B cell (primary cell): Measurements from ENCODE around the gene CTNNA3. TPM values are rescaled to one million over a fixed set of nuclear protein-coding genes. Genes with fewer than 3 reads are reported as not detected.

Experiments
- ATAC-seq: fragments of 200-7000 bp; cut with Tn5 transposase; one replicate; pipeline ENCODE4 v1.10.0; 2021; ENCODE audit warnings: low read depth, mild to moderate bottlenecking, moderate number of reproducible peaks, moderate library complexity
- CTCF ChIA-PET: fragments of 350-600 bp; sonication (Branson Sonifier 250); formaldehyde crosslinking; loops from one replicate; lab custom pipeline; 2021; ENCODE audit warnings: antibody characterized with exemption, inconsistent platforms; lab: Charles Lee
- POLR2A ChIA-PET: fragments of 350-600 bp; sonication (Branson Sonifier 250); formaldehyde crosslinking; loops from one replicate; lab custom pipeline; 2021; ENCODE audit warnings: antibody characterized with exemption; lab: Charles Lee
- DNase-seq: peaks from one replicate; pipeline ENCODE4 v3.0.0; 2013
- H2AFZ ChIP-seq: 2 replicates; pipeline ENCODE4 v1.6.1; 2012; ENCODE audit warnings: mild to moderate bottlenecking, low read depth, low read length; ENCODE audit not compliant: insufficient read depth, poor library complexity, severe bottlenecking
- H3K27ac ChIP-seq, 2 donors: 1 replicate in 1 of 2; 2 replicates in 1 of 2; pipeline ENCODE4 v1.5.1; 2012 to 2013; ENCODE audit warnings: low read length in 2 of 2, mild to moderate bottlenecking in 2 of 2, moderate library complexity in 1 of 2
- H3K27me3 ChIP-seq, 4 experiments: fragments of 200-600 bp in 1 of 4; sonication (generic) in 1 of 4; replicated peaks in 1 of 4; 1 replicate in 2 of 4; 2 replicates in 2 of 4; pipeline versions ENCODE4 v1.6.1 to v1.7.0; 2013 to 2016; ENCODE audit warnings: low read length in 3 of 4, mild to moderate bottlenecking in 2 of 4, mixed read lengths in 1 of 4, moderate library complexity in 1 of 4; ENCODE audit not compliant: insufficient read depth in 4 of 4, control insufficient read depth in 3 of 4; ENCODE audit errors: control extremely low read depth in 1 of 4
- H3K36me3 ChIP-seq, 2 experiments: replicated peaks in 1 of 2; 1 replicate in 1 of 2; 2 replicates in 1 of 2; pipeline versions ENCODE4 v1.6.1 to v1.7.1; 2013; ENCODE audit warnings: low read length in 1 of 2; ENCODE audit not compliant: insufficient read depth in 2 of 2, control insufficient read depth in 1 of 2; ENCODE audit errors: control extremely low read depth in 1 of 2, extremely low read depth in 1 of 2
- H3K4me1 ChIP-seq, 2 donors: fragments of 200-600 bp in 1 of 2; sonication (generic) in 1 of 2; 1 replicate in 1 of 2; 2 replicates in 1 of 2; pipeline versions ENCODE4 v1.5.1 to v1.6.1; 2013 to 2017; ENCODE audit warnings: low read length in 2 of 2; ENCODE audit not compliant: control insufficient read depth in 2 of 2, insufficient read depth in 2 of 2
- H3K4me2 ChIP-seq: replicated peaks from 2 replicates; pipeline ENCODE3; 2012; ENCODE audit warnings: mild to moderate bottlenecking, low read depth, low read length; ENCODE audit not compliant: poor library complexity, severe bottlenecking
- H3K4me3 ChIP-seq, 5 experiments: fragments of 200-600 bp in 1 of 5; sonication (generic) in 1 of 5; 1 replicate in 3 of 5; 2 replicates in 2 of 5; pipeline versions ENCODE4 v1.5.1 to v1.7.0; 2011 to 2016; ENCODE audit warnings: low read length in 4 of 5, mild to moderate bottlenecking in 4 of 5, low read depth in 2 of 5, control low read depth in 1 of 5, moderate library complexity in 1 of 5; ENCODE audit not compliant: insufficient read depth in 1 of 5; ENCODE audit errors: control extremely low read depth in 1 of 5, extremely low read depth in 1 of 5
- H3K79me2 ChIP-seq: fragments of 200-600 bp; sonication (generic); one replicate; pipeline ENCODE4 v1.6.0; 2016; ENCODE audit warnings: low read length; ENCODE audit not compliant: control insufficient read depth, insufficient read depth
- H3K9ac ChIP-seq: fragments of 200-600 bp; sonication (generic); 2 replicates; pipeline ENCODE4 v1.6.1; 2017; ENCODE audit warnings: mild to moderate bottlenecking, low read length, moderate library complexity
- H3K9me3 ChIP-seq, 3 donors: one replicate each; pipeline versions ENCODE4 v1.6.1 to v1.7.1; 2013; ENCODE audit warnings: low read length in 2 of 3; ENCODE audit not compliant: control insufficient read depth in 2 of 3, insufficient read depth in 1 of 3; ENCODE audit errors: control extremely low read depth in 1 of 3
- H4K20me1 ChIP-seq: 2 replicates; pipeline ENCODE4 v1.6.0; 2012; ENCODE audit warnings: mild to moderate bottlenecking, low read length; ENCODE audit not compliant: insufficient read depth, control insufficient read depth, poor library complexity, severe bottlenecking
- H3K27ac Mint-ChIP-seq: one replicate; pipeline ENCODE4 v1.8.0; 2021; ENCODE audit warnings: mixed read lengths
- H3K27me3 Mint-ChIP-seq: one replicate; pipeline ENCODE4 v1.8.0; 2021; ENCODE audit warnings: mixed read lengths
- H3K4me1 Mint-ChIP-seq: one replicate; pipeline ENCODE4 v1.8.0; 2021; ENCODE audit warnings: mixed read lengths
- H3K4me3 Mint-ChIP-seq: one replicate; pipeline ENCODE4 v1.8.0; 2021; ENCODE audit warnings: mixed read lengths
- H3K9me3 Mint-ChIP-seq: one replicate; pipeline ENCODE4 v1.8.0; 2022; ENCODE audit warnings: mixed read lengths; ENCODE audit not compliant: insufficient read depth
- EZH2 ChIP-seq: IDR thresholded peaks from 2 replicates; pipeline ENCODE4 v1.6.1; 2012; ENCODE audit warnings: borderline replicate concordance, low read depth, mild to moderate bottlenecking, moderate library complexity, low read length; ENCODE audit not compliant: insufficient read depth, poor library complexity, severe bottlenecking
- WGBS: methylation state at CpG from one replicate; pipeline ENCODE4 v1.1.5; 2013; ENCODE audit warnings: missing lambda C conversion rate; ENCODE audit not compliant: insufficient coverage; 5-methylcytosine and 5-hydroxymethylcytosine counted together
- intact Hi-C: fragments of 100-400 bp; cut with micrococcal nuclease; formaldehyde crosslinking; loops from one replicate; pipeline ENCODE4 v1.10.0; 2022
- polyA plus RNA-seq: library from polyadenylated mRNA; depleted of rRNA; stranded (reverse); fragments of >200 nt; gene quantifications from 2 replicates; pipeline ENCODE4 v1.2.3, GENCODE V29; 2012
- total RNA-seq, 2 donors: library from RNA; stranded (reverse); fragments of 120-200 nt in 1 of 2; gene quantifications; 1 replicate in 1 of 2; 2 replicates in 1 of 2; pipeline versions ENCODE4 v1.2.3 to v1.2.4, GENCODE V29; 2013 to 2022
- TF ChIP-seq, protein P1 (sequence below): fragments of 200-600 bp; IDR thresholded peaks from one replicate; pipeline ENCODE4 v1.8.0; 2022; ENCODE audit warnings: antibody characterized with exemption, mild to moderate bottlenecking

The CTNNA3 gene
- total and polyA plus RNA-seq, 2 donors (not counting 1 experiment from before 2014, with no cell fraction given) = 0.01 TPM; not detected in 1

DNA sequence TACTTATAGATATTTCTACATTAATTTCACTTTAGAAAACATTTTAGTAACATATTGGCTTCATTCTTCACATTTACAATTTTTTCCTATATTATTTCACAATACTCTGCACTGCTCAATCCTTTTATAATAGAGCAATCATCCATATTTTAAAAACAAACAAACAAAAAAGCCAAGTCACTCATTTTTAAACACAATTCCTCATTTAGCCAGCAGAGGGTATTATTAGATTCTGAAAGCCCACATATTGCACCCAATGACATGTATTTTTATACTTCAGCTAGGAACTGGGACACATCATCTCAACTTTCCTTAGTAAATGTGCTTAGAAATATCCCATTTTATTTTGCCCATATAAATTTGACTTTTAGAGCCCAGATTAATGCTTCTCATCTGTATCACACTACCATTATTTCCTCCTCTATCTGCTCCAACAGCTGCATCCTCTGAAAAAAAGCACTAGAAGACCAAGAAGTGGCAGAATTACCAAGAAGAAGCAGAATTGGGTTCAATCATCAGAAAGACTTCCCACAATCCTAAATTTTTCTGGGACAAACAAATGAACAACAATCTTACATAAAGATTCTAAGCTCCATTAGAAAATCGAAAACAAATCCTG, 29.5 kb downstream of the CTNNA3 start:
- H3K4me3 Mint-ChIP-seq = no peak overlapping the region
- ATAC-seq (no peak), DNase-seq (peak; percentile 41)
- Histone ChIP-seq H3K27ac (no peak overlapping the region), H3K36me3 (no peaks in the 10 kb centered on the region), H3K4me3 (no peak overlapping the region), H3K9me3 (no peaks in the 10 kb centered on the region), H4K20me1 (no peaks in the 10 kb centered on the region), H3K4me1 (no peaks in the 10 kb centered on the region), H2AFZ (no peak overlapping the region), H3K4me2 (no peak overlapping the region), H3K27me3 (peaks cover 0 to 3% (median 1%) of the 10 kb centered on the region in 4 experiments), H3K79me2 (no peaks in the 10 kb centered on the region), H3K9ac (no peak overlapping the region)
- intact Hi-C loops = loop anchor here (2.0 kb wide), 1 partner anchor 30 kb away; the partner anchor contains the start of gene CTNNA3
- no peaks in the 10 kb centered on the region for H3K4me1 Mint-ChIP-seq
- POLR2A ChIA-PET = interaction anchor here (0.7 kb wide), 1 partner anchor 98 kb away, joined by 3 read pairs; no protein-coding TSS in a partner anchor
- CTCF ChIA-PET = interaction anchor here (0.6 to 6.7 kb wide), 13 partner anchors 10 to 636 kb away, joined by 3 to 141 read pairs (median 5); partner anchors contain the start of gene CTNNA3
- no peak for TF ChIP-seq EZH2
- TF ChIP-seq, protein P1, sequence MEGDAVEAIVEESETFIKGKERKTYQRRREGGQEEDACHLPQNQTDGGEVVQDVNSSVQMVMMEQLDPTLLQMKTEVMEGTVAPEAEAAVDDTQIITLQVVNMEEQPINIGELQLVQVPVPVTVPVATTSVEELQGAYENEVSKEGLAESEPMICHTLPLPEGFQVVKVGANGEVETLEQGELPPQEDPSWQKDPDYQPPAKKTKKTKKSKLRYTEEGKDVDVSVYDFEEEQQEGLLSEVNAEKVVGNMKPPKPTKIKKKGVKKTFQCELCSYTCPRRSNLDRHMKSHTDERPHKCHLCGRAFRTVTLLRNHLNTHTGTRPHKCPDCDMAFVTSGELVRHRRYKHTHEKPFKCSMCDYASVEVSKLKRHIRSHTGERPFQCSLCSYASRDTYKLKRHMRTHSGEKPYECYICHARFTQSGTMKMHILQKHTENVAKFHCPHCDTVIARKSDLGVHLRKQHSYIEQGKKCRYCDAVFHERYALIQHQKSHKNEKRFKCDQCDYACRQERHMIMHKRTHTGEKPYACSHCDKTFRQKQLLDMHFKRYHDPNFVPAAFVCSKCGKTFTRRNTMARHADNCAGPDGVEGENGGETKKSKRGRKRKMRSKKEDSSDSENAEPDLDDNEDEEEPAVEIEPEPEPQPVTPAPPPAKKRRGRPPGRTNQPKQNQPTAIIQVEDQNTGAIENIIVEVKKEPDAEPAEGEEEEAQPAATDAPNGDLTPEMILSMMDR = peak; percentile 72
- H3K9me3 Mint-ChIP-seq = peaks cover 2% of the 10 kb centered on the region
- peaks cover 8% of the 10 kb centered on the region for H3K27me3 Mint-ChIP-seq
- WGBS = no CpG with 5 or more reads among the region's 1 CpG
- H3K27ac Mint-ChIP-seq = no peak overlapping the region

DNA sequence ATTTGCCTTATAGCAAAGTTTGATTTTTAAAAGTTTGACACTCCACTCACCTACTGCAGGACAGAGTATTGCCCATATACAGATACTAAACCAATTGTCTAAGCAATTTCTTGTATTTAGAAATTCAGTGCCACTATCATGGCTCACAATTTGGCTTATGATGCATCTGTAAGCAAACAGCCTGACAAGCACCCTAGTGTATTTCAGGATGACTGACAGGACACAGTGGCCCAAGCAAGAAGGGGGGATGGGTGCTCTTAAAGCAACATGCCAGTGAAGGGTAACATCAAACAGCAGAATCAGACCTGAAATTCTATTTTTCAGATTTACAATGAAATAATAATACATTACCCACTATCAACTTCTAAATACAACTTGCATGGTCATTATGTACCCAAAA, 30.5 kb downstream of the CTNNA3 start:
- H3K36me3 ChIP-seq = no peaks in the 10 kb centered on the region
- ATAC-seq (no peak), DNase-seq (no peak)
- no peaks in the 10 kb centered on the region for H3K9me3 Mint-ChIP-seq
- H3K4me1 Mint-ChIP-seq = no peaks in the 10 kb centered on the region
- no peak overlapping the region for H2AFZ ChIP-seq
- TF ChIP-seq, protein P1 = no peak
- H3K4me2 ChIP-seq = no peak overlapping the region
- peaks cover 0 to 3% (median 0%) of the 10 kb centered on the region in 4 experiments for H3K27me3 ChIP-seq
- H3K4me3 ChIP-seq = no peak overlapping the region
- no peak overlapping the region for H3K9ac ChIP-seq
- no peaks in the 10 kb centered on the region for H3K9me3 ChIP-seq
- H3K79me2 ChIP-seq = no peaks in the 10 kb centered on the region
- H3K27me3 Mint-ChIP-seq = peaks cover 4% of the 10 kb centered on the region
- ChIA-PET CTCF (interaction anchor here (0.9 to 6.7 kb wide), 4 partner anchors 31 to 491 kb away, joined by 3 to 141 read pairs (median 24); partner anchors contain the start of gene CTNNA3), POLR2A (no interaction called here)
- no peaks in the 10 kb centered on the region for H4K20me1 ChIP-seq
- H3K27ac Mint-ChIP-seq = no peak overlapping the region
- no peak overlapping the region for H3K4me3 Mint-ChIP-seq
- no peaks in the 10 kb centered on the region for H3K4me1 ChIP-seq
- intact Hi-C loops = no loop called here
- no peak overlapping the region for H3K27ac ChIP-seq
